ENCODE measurements around the gene KISS1R.

Gene KISS1R

DNA sequence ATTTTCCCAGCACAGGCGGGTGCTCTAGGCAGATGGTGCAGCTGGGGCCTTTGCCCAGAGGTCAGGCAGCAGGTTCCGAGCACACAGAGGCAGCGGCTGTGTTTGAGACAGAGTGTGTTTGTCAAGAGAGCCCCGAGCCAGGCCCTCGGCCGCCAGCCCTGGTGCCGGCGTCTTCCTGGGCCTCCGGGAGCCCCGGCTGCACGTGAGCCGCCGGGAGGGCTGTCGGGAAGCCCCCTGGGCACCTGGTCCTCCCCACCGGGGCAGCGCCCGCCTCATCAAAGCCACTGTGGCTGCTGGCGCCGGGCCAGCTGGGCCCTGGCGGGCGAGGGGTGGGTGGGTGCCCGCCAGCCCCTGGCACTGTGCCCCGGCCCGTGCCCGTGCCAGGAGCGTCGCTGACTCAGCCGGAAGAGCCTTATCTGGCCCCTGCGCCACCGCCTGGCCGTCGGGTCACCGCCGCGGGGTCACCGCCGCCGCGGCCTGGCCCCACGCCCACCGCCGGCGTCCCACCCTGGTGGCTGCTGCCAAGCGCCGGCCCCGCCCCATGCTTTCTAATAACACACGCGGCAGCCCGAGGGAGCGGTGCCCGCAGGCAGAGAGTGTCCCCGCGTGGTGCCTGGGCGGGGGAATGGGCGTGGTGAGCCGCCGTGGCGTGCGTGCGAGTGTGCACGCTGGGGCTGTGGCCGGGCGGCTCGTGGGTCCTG is 23.6 kb downstream of the KISS1R start:
- DNase-seq = peak; percentile 39

- DNase-seq = no peak
Measured at GRCh38 chr19:941292-942132, 24.4 kb downstream of the KISS1R start.

DNA sequence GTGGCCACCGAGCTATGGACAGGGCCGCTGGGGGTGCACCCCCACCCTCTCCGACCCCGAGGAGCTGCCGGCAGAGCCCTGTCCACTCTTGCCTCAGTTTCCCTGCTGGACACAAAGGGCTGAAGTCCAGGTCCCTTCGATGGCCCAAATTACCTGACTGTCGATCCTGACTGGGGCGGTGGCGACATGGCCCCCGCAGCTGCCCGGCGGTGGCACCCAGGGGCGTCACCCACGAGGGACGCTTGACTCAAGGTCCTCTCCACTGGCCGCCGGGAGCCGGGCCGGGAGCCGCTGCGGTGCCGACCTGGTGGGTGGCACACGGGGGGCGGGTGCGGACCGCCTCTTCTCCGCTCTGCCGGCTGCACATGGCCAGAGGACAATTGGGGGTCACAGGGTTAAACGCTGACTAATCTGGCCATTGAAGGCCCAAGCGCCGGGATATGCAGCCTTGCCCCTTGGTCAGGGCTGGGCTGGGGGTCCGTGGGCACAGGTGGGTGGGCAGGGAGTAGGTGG is 25.1 kb downstream of the KISS1R start:
- DNase-seq = no peak

- no peak for DNase-seq
Measured at GRCh38 chr19:943551-944170, 26.5 kb downstream of the KISS1R start.

GRCh38 chr19:944171-944567 is 27.0 kb downstream of the KISS1R start:
- DNase-seq = no peak

- DNase-seq = no peak
Measured at GRCh38 chr19:944663-945241, 27.6 kb downstream of the KISS1R start.

- DNase-seq = no peak
Measured at GRCh38 chr19:945401-946252, 28.5 kb downstream of the KISS1R start.

DNA sequence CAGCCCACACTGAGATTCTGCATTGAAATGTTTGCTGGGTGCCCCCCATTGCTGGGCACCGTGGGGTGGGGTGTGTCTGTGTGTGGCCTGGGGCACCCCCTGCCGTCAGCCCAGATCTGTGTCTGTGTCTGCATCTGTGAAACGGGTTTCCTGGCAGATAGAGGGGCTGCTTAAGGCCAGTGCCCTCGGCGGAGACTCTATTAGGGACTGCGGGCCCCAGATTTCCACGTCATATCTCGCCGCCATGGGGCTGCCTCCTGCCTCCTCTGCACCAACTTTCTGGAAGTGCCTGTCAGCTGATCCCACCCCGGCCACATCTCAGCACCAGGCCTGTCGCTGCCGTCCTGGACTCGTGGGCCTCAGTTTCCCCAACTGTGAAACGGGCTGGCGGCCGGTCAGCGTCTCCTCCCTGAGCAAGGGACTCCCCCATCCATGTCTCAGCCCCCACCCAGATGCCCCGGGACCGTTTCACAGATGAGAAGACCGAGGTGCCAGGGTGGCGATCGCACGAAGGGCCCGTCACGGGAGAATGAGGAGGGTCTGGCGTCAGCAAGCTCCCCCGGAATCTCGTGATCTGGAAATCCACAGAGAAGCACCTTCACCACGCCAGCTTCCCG is 30.1 kb downstream of the KISS1R start:
- no peak for DNase-seq

GRCh38 chr19:947707-948539 is 30.8 kb downstream of the KISS1R start:
- no peak for DNase-seq

DNA sequence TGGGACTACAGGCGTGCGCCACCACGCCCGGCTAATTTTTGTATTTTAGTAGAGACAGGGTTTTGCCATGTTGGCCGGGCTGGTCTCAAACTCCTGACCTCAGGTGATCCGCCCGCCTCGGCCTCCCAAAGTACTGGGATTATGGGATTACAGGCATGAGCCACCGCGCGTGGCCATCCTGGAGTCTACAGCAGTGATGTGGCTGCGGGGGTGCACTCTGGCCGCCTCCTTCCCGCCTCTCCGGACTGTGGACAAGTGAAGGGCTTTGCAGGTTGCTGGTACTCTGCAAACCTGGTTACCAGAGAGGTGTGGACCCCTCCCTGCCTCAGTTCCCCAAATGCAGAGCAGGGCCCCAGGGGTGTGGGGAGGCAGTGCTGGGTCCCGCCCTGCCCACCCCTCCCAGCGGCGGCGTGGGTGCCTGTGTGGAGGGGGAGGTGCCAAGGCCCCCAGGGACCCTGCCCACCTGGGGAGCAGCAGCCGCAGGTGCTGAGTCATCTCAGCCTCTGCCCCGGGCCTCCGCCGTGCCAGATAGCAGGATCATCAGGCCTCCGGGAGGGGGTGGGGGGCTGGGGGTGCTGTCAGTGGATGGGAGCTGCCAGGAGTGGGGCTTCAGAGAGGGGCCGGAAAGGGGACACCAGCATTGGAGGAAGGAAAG is 31.8 kb downstream of the KISS1R start:
- no peak for DNase-seq

DNA sequence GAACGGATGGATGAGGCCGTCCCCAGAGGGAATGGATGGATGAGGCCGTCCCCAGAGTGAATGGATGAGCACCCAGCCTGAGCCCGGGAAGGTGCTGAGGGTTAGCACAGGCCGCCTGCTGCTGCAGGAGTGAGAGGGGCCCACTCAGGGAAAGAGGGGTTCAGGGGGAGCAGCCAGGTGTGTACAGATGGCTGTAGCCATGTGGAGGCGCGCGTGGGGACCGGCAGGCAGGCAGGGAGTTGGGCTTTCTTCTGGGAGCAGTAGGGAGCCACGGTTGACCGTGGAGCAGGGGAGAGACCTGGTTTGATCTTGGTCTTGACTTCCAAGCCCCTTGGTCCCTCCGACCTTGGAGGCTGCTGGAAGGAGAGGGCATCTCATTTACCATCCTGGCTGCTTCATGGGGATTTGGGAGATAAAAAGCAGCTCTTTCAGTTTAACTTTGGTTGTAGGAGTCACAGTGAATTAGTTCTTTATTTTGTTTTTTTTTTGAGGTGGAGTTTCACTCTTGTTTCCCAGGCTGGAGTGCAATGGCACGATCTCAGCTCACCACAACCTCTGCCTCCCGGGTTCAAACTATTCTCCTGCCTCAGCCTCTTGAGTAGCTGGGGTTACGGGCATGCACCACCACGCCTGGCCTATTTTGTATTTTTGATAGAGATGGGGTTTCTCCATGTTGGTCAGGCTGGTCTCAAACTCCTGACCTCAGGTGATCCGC is 33.4 kb downstream of the KISS1R start:
- no peak for DNase-seq

- no peak for DNase-seq
Measured at GRCh38 chr19:952049-952679, 35.0 kb downstream of the KISS1R start.

GRCh38 chr19:952680-953444 is 35.7 kb downstream of the KISS1R start:
- no peak for DNase-seq

DNA sequence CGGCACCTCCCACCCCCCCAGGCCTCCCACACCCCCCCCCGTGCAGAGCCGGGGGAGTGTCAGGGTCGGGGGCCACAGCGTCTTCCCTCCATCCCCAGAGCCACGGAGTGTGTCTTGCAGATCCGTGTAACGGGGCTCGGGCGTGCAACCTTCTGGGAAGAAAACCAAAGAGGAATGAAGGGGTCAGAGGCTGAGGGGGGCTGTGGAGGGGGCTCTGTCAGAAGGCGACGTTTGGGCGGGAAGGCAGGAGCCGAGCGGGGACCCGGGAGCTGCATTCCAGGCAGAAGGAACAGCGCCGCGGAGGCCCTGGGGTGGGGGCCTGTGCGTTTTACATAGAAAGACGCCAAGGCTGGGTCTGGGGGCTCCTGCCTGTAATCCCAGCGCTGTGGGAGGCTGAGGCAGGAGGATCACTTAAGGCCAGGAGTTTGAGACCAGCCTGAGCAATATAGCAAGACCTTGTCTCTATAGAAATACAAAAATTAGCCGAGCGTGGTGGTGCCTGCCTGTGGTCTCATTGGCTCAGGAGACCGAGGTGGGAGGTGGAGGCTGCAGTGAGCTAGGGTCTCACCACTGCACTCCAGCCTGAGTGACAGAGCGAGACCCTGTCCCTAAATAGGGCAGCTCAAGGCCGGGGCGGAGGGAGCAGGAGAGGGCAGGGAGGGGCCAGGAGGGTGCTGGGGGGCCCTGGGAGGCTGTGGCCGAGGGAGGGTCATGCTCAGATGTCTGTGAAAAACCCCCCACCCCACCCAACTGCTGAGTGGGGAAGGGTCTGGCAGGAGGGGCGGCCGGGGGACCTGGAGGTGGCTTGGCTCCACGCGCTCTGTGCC is 36.5 kb downstream of the KISS1R start:
- no peak for DNase-seq

GRCh38 chr19:954272-954671 is 37.1 kb downstream of the KISS1R start:
- DNase-seq = no peak

GRCh38 chr19:954672-955494 is 37.8 kb downstream of the KISS1R start:
- DNase-seq = no peak
